Upper lobe of left lung (tissue), 6 donors: Measurements from ENCODE around the gene OBSCN. TPM values are rescaled to one million over a fixed set of nuclear protein-coding genes. Genes with fewer than 3 reads are reported as not detected.

Experiments
- ATAC-seq, 2 donors: fragments of 200-7000 bp; cut with Tn5 transposase; one replicate each; pipeline ENCODE4 v1.9.1; 2022; ENCODE audit warnings: mild to moderate bottlenecking in 2 of 2, moderate library complexity in 2 of 2; ENCODE audit not compliant: low FRiP score in 2 of 2
- DNase-seq, 2 donors: peaks; one replicate each; pipeline ENCODE4 v3.0.0-alpha.2; 2019 to 2020
- H3K27ac ChIP-seq, 4 donors: fragments of 200-600 bp; sonication (generic); one replicate each; pipeline ENCODE4 v1.5.1; 2016 to 2019
- H3K27me3 ChIP-seq, 4 donors: fragments of 200-600 bp; sonication (generic); one replicate each; pipeline ENCODE4 v1.5.1; 2017 to 2019
- H3K36me3 ChIP-seq, 4 donors: fragments of 200-600 bp; sonication (generic); one replicate each; pipeline ENCODE4 v1.5.1; 2016 to 2019
- H3K4me1 ChIP-seq, 4 donors: fragments of 200-600 bp; sonication (generic); one replicate each; pipeline ENCODE4 v1.5.1; 2018 to 2019
- H3K4me3 ChIP-seq, 4 donors: fragments of 200-600 bp; sonication (generic); one replicate each; pipeline ENCODE4 v1.5.1; 2017 to 2019; ENCODE audit warnings: mild to moderate bottlenecking in 2 of 4, moderate library complexity in 1 of 4
- H3K9me3 ChIP-seq, 4 donors: fragments of 200-600 bp; sonication (generic); one replicate each; pipeline ENCODE4 v1.5.1; 2018 to 2019
- EP300 ChIP-seq, 4 donors: sonication (generic); formaldehyde crosslinking; IDR thresholded peaks; one replicate each; pipeline ENCODE4 v1.5.1; 2017; ENCODE audit warnings: antibody characterized with exemption in 4 of 4, control low read depth in 2 of 4
- POLR2A ChIP-seq, 4 donors: fragments of 450-650 bp; IDR thresholded peaks; one replicate each; pipeline ENCODE4 v1.5.1; 2016 to 2017; ENCODE audit warnings: antibody characterized with exemption in 4 of 4, mild to moderate bottlenecking in 2 of 4
- POLR2AphosphoS5 ChIP-seq, 2 donors: sonication (generic); formaldehyde crosslinking; IDR thresholded peaks; one replicate each; pipeline ENCODE4 v1.5.1; 2017; ENCODE audit warnings: antibody characterized with exemption in 2 of 2
- WGBS, 2 donors: methylation state at CpG; one replicate each; pipeline ENCODE4 v1.1.5; 2017 to 2018; 5-methylcytosine and 5-hydroxymethylcytosine counted together
- total RNA-seq, 6 donors: library from RNA; depleted of rRNA in 4 of 6; stranded (reverse); fragments of >200 nt in 4 of 6; gene quantifications; one replicate each; pipeline versions ENCODE4 v1.1.0 to v1.2.1, GENCODE V29; 2016 to 2021
- TF ChIP-seq, protein P1 (sequence below), 6 experiments: fragments of 450-650 bp in 4 of 6; fragments of 200-600 bp in 2 of 6; sonication (generic) in 2 of 6; IDR thresholded peaks; one replicate each; pipeline ENCODE4 v1.5.1; 2016 to 2019; ENCODE audit warnings: antibody characterized with exemption in 6 of 6
- donor health status: DM: no; HTN: no; CAD: no; lungs with moderate emphysema.
- donor health status: DM: no; HTN: yes; CAD: no; lungs with severe emphysema.

The OBSCN gene
- total RNA-seq, 6 donors from 2014 or later: 15.7 to 160 (median 47.0) TPM

DNA sequence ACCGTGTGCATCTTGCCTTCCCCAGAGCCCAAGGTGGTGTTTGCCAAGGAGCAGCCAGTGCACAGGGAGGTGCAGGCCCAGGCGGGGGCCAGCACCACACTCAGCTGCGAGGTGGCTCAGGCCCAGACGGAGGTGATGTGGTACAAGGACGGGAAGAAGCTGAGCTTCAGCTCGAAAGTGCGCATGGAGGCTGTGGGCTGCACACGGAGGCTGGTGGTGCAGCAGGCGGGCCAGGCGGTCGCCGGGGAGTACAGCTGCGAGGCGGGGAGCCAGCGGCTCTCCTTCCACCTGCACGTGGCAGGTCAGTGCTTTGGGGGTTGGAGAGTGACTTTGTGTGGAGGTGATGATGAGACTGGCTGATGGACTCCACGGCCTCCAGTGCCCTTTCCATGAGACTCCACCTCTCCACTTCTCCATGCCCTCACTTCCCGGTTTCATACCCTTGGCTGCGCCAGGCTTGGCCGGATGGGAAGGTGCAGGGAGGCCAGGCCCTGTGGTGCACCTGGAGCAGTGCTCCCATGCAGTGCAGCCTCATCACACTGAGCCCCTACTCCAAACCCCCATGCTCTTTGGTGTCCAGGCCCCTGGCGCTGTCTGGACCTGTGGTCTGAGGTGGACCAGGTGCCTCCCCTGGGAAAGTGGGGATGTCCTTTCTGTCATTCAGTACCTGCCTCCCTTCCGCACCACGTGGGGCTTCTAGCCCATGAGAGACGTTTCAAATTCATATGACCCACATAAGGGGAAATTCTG is 49.0 kb downstream of the OBSCN start:
- 95 to 96% methylated on average over 15 to 24 of the region's 24 CpGs for WGBS, 2 donors
- H3K27ac ChIP-seq: no peak overlapping the region
- H3K9me3 ChIP-seq: peaks cover 0 to 4% (median 0%) of the 10 kb centered on the region in 4 donors
- no peak overlapping the region for H3K4me3 ChIP-seq
- ATAC-seq: peak in 1 of 2 donors; percentile 46
- no peaks in the 10 kb centered on the region for H3K27me3 ChIP-seq
- no peak for TF ChIP-seq POLR2AphosphoS5 (IDR thresholded peaks at IDR 0.05)
- TF ChIP-seq, protein P1, sequence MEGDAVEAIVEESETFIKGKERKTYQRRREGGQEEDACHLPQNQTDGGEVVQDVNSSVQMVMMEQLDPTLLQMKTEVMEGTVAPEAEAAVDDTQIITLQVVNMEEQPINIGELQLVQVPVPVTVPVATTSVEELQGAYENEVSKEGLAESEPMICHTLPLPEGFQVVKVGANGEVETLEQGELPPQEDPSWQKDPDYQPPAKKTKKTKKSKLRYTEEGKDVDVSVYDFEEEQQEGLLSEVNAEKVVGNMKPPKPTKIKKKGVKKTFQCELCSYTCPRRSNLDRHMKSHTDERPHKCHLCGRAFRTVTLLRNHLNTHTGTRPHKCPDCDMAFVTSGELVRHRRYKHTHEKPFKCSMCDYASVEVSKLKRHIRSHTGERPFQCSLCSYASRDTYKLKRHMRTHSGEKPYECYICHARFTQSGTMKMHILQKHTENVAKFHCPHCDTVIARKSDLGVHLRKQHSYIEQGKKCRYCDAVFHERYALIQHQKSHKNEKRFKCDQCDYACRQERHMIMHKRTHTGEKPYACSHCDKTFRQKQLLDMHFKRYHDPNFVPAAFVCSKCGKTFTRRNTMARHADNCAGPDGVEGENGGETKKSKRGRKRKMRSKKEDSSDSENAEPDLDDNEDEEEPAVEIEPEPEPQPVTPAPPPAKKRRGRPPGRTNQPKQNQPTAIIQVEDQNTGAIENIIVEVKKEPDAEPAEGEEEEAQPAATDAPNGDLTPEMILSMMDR (IDR thresholded peaks at IDR 0.05): no peak
- TF ChIP-seq EP300 (IDR thresholded peaks at IDR 0.05): no peak
- no peak for TF ChIP-seq POLR2A (IDR thresholded peaks at IDR 0.05)
- peak in 1 of 2 donors; percentile 72 for DNase-seq
- no peaks in the 10 kb centered on the region for H3K4me1 ChIP-seq
- peaks cover 0 to 24% (median 12%) of the 10 kb centered on the region in 4 donors for H3K36me3 ChIP-seq

DNA sequence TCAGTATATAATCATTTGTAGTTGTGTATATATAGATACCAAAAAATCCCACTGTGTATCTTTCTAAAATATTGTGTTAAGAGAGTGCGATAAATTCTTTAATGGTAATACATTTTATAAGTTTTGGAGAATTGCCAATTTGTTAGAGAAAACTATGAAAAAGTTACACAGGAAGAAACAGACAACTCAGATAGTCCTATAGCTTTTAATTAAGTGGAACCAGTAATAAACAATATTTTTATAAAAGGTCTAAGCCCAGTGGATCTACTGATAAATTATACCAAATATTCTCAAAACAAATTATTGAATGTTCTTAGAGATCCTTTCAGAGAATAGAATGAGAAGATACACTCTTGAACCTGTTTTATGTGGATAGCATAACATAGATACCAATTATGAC is 50.6 kb downstream of the OBSCN start:
- Histone ChIP-seq H3K4me3 (no peak overlapping the region), H3K4me1 (no peaks in the 10 kb centered on the region), H3K9me3 (peaks cover 0 to 8% (median 0%) of the 10 kb centered on the region in 4 donors), H3K36me3 (peaks cover 0 to 24% (median 10%) of the 10 kb centered on the region in 4 donors), H3K27me3 (no peaks in the 10 kb centered on the region), H3K27ac (no peak overlapping the region)
- ATAC-seq (no peak), DNase-seq (no peak)
- TF ChIP-seq, protein P1 (IDR thresholded peaks at IDR 0.05): no peak
- TF ChIP-seq EP300 (IDR thresholded peaks at IDR 0.05) (no peak), POLR2AphosphoS5 (IDR thresholded peaks at IDR 0.05) (no peak), POLR2A (IDR thresholded peaks at IDR 0.05) (no peak)
- WGBS, 2 donors: 89 to 100% methylated on average over 1 of the region's 1 CpG

DNA sequence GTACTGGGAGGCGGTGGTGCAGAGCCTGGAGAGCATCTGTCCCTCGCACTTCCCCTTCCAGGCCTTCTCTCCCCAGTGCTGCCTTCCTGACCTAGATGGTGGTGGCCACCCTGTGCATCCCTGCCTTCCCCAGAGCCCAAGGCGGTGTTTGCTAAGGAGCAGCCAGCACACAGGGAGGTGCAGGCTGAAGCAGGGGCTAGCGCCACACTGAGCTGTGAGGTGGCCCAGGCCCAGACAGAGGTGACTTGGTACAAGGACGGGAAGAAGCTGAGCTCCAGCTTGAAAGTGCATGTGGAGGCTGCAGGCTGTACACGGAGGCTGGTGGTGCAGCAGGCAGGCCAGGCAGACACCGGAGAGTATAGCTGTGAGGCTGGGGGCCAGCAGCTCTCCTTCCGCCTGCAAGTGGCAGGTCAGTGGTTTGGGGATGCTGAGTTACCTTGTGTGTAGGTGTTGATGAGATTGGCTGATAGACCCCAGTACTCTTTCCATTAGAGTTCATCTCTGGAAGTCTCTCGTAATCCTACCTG is 51.6 kb downstream of the OBSCN start:
- WGBS, 2 donors: 95 to 96% methylated on average over 6 to 9 of the region's 9 CpGs
- no peaks in the 10 kb centered on the region for H3K4me1 ChIP-seq
- ATAC-seq (no peak), DNase-seq (peak in 1 of 2 donors; percentile 52)
- no peak overlapping the region for H3K4me3 ChIP-seq
- H3K27me3 ChIP-seq: no peaks in the 10 kb centered on the region
- H3K27ac ChIP-seq: no peak overlapping the region
- TF ChIP-seq EP300 (IDR thresholded peaks at IDR 0.05): no peak
- TF ChIP-seq POLR2AphosphoS5 (IDR thresholded peaks at IDR 0.05): no peak
- TF ChIP-seq, protein P1 (IDR thresholded peaks at IDR 0.05): no peak
- no peak for TF ChIP-seq POLR2A (IDR thresholded peaks at IDR 0.05)
- H3K36me3 ChIP-seq: peaks cover 0 to 24% (median 12%) of the 10 kb centered on the region in 4 donors
- peaks cover 0 to 8% (median 0%) of the 10 kb centered on the region in 4 donors for H3K9me3 ChIP-seq

DNA sequence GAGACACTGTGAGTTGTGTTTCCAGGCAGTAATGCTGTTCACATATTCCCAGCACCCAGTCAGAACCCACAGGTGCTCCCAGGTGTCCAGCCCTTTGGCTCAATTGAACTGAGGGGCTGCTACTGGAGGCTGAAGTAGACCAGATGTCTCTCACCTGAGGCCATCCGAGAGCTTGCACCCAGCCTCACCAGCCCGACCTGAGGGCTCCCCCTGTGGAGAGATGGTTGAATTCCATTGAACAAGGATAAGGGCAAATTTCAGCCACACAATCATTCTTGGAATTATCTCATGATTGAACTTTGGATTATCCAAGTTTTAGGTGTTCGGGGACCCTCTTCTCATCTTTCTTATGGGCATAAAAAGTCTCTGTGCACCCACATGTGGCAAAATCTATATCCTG is 52.1 kb downstream of the OBSCN start:
- Histone ChIP-seq H3K4me1 (no peaks in the 10 kb centered on the region), H3K27me3 (no peaks in the 10 kb centered on the region), H3K27ac (no peak overlapping the region), H3K9me3 (peaks cover 0 to 8% (median 0%) of the 10 kb centered on the region in 4 donors), H3K36me3 (peaks cover 0 to 24% (median 12%) of the 10 kb centered on the region in 4 donors), H3K4me3 (no peak overlapping the region)
- DNase-seq (no peak), ATAC-seq (no peak)
- WGBS, 2 donors: 76 to 89% methylated on average over 3 of the region's 3 CpGs
- TF ChIP-seq EP300 (IDR thresholded peaks at IDR 0.05): no peak
- TF ChIP-seq POLR2A (IDR thresholded peaks at IDR 0.05): no peak
- TF ChIP-seq, protein P1 (IDR thresholded peaks at IDR 0.05): no peak
- no peak for TF ChIP-seq POLR2AphosphoS5 (IDR thresholded peaks at IDR 0.05)
